HCT116 (cell line): Measurements from ENCODE around the gene GRB7. TPM values are rescaled to one million over a fixed set of nuclear protein-coding genes. Genes with fewer than 3 reads are reported as not detected.

Source experiments
- ATAC-seq: fragments of 200-7000 bp; cut with Tn5 transposase; 2 replicates; pipeline ENCODE4 v1.9.1; 2020; ENCODE audit warnings: mild to moderate bottlenecking, moderate library complexity
- BruUV-seq: library from RNA; stranded (reverse); fragments of 400-500 nt; replicated peaks from 2 replicates; lab custom pipeline; 2021; lab: Mats Ljungman, UMichigan
- CTCF ChIA-PET: fragments of 300-600 bp; sonication (Branson Sonifier 250); formaldehyde crosslinking; loops from one replicate; lab custom pipeline; 2021; ENCODE audit warnings: antibody characterized with exemption; lab: Charles Lee
- POLR2A ChIA-PET: fragments of 300-600, 350-600 bp; sonication (Branson Sonifier 250); formaldehyde crosslinking; loops from one replicate; lab custom pipeline; 2021; ENCODE audit warnings: antibody characterized with exemption; lab: Charles Lee
- RAD21 ChIA-PET, 2 experiments: fragments of 300-600 bp; sonication (Branson Sonifier 250); formaldehyde crosslinking; loops; one replicate each; lab custom pipeline; 2023; ENCODE audit warnings: low total read pairs in 2 of 2; ENCODE audit not compliant: uncharacterized antibody in 2 of 2, unreplicated experiment in 2 of 2, low non-redundant PET in 1 of 2; lab: Charles Lee
- DNase-seq: peaks from one replicate; pipeline ENCODE4 v3.0.0-alpha.2; 2010; ENCODE audit warnings: low read depth, low spot score
- H2AFZ ChIP-seq: fragments of 200-600 bp; shearing (Covaris generic), sonication (generic); 2 replicates; pipeline ENCODE4 v1.6.1; 2017; ENCODE audit warnings: low read depth, mixed run types, mixed read lengths, antibody characterized with exemption, low read length; ENCODE audit not compliant: poor library complexity, severe bottlenecking
- H3K27ac ChIP-seq: 2 replicates; pipeline ENCODE4 v1.5.1; 2012; ENCODE audit warnings: low read depth, low read length
- H3K27me3 ChIP-seq: fragments of 200-600 bp; sonication (generic); 2 replicates; pipeline ENCODE4 v1.6.1; 2016; ENCODE audit warnings: mixed run types, low read length, mixed read lengths; ENCODE audit not compliant: insufficient read depth
- H3K36me3 ChIP-seq, 2 experiments: fragments of 200-500 bp in 1 of 2; fragments of 200-600 bp in 1 of 2; sonication (Bioruptor generic) in 1 of 2; sonication (generic) in 1 of 2; 2 replicates each; pipeline versions ENCODE4 v1.5.1 to v1.6.1; 2014 to 2016; ENCODE audit warnings: low read length in 2 of 2, inconsistent platforms in 1 of 2, mixed read lengths in 1 of 2, mixed run types in 1 of 2; ENCODE audit not compliant: insufficient read depth in 2 of 2, control insufficient read depth in 1 of 2
- H3K4me1 ChIP-seq, 2 experiments: fragments of 200-600 bp in 1 of 2; sonication (generic) in 1 of 2; 2 replicates each; pipeline versions ENCODE4 v1.5.1 to v1.6.1; 2012 to 2017; ENCODE audit warnings: low read length in 2 of 2, inconsistent platforms in 1 of 2, mild to moderate bottlenecking in 1 of 2, mixed read lengths in 1 of 2, mixed run types in 1 of 2, moderate library complexity in 1 of 2; ENCODE audit not compliant: insufficient read depth in 2 of 2, control insufficient read depth in 1 of 2
- H3K4me2 ChIP-seq: fragments of 200-600 bp; sonication (generic); 2 replicates; pipeline ENCODE4 v1.6.1; 2017; ENCODE audit warnings: mixed run types, low read length, mixed read lengths
- H3K4me3 ChIP-seq, 2 experiments: fragments of 200-600 bp in 1 of 2; sonication (generic) in 1 of 2; replicated peaks in 1 of 2; 2 replicates each; pipeline ENCODE4 v1.5.1; 2011 to 2016; ENCODE audit warnings: low read length in 2 of 2, control low read depth in 1 of 2, low read depth in 1 of 2, mild to moderate bottlenecking in 1 of 2, mixed read lengths in 1 of 2, mixed run types in 1 of 2
- H3K79me2 ChIP-seq: fragments of 200-600 bp; sonication (generic); 2 replicates; pipeline ENCODE4 v1.6.1; 2017; ENCODE audit warnings: mild to moderate bottlenecking, mixed run types, low read length, moderate library complexity, mixed read lengths; ENCODE audit not compliant: insufficient read depth
- H3K9ac ChIP-seq: fragments of 200-600 bp; sonication (generic); 2 replicates; pipeline ENCODE4 v1.6.1; 2016; ENCODE audit warnings: low read length, mixed read lengths
- H3K9me2 ChIP-seq: fragments of 200-600 bp; sonication (generic), shearing (Covaris generic); 2 replicates; pipeline ENCODE4 v1.6.1; 2017; ENCODE audit warnings: mixed run types, mild to moderate bottlenecking, moderate library complexity; ENCODE audit not compliant: insufficient read depth
- H3K9me3 ChIP-seq, 2 experiments: fragments of 200-500 bp in 1 of 2; fragments of 200-600 bp in 1 of 2; sonication (Bioruptor generic) in 1 of 2; sonication (generic) in 1 of 2; 2 replicates each; pipeline ENCODE4 v1.6.1; 2014 to 2017; ENCODE audit warnings: low read length in 2 of 2, mixed read lengths in 2 of 2, inconsistent platforms in 1 of 2, low read depth in 1 of 2, mild to moderate bottlenecking in 1 of 2, mixed run types in 1 of 2, moderate library complexity in 1 of 2; ENCODE audit not compliant: control insufficient read depth in 1 of 2, insufficient read depth in 1 of 2
- H4K20me1 ChIP-seq: fragments of 200-600 bp; sonication (generic), shearing (Covaris generic); 2 replicates; pipeline ENCODE4 v1.6.1; 2017; ENCODE audit warnings: mixed run types, mild to moderate bottlenecking, moderate library complexity; ENCODE audit not compliant: insufficient read depth
- CBX3 ChIP-seq: IDR thresholded peaks from 2 replicates; pipeline ENCODE4 v1.6.1; 2012; ENCODE audit warnings: low read depth
- CTCF ChIP-seq, 3 experiments: fragments of 200-600 bp in 1 of 3; sonication (generic) in 1 of 3; IDR thresholded peaks in 2 of 3; conservative IDR thresholded peaks in 1 of 3; 2 replicates each; pipeline ENCODE4 v1.5.1; 2012 to 2017; ENCODE audit warnings: low read depth in 2 of 3, low read length in 2 of 3, antibody characterized with exemption in 1 of 3, borderline replicate concordance in 1 of 3, control low read depth in 1 of 3, mild to moderate bottlenecking in 1 of 3, mixed read lengths in 1 of 3, mixed run types in 1 of 3, moderate library complexity in 1 of 3; ENCODE audit not compliant: insufficient read depth in 1 of 3
- ELF1 ChIP-seq: IDR thresholded peaks from 2 replicates; pipeline ENCODE4 v1.6.1; 2012; ENCODE audit warnings: low read depth, borderline replicate concordance
- EZH2 ChIP-seq: fragments of 200-600 bp; sonication (generic); IDR thresholded peaks from 2 replicates; pipeline ENCODE4 v1.6.1; 2017; ENCODE audit warnings: antibody characterized with exemption, mixed run types
- FOSL1 ChIP-seq: IDR thresholded peaks from 2 replicates; pipeline ENCODE4 v1.6.1; 2012; ENCODE audit warnings: low read depth
- JUND ChIP-seq: IDR thresholded peaks from 2 replicates; pipeline ENCODE4 v1.6.1; 2012
- MAX ChIP-seq: IDR thresholded peaks from 2 replicates; pipeline ENCODE4 v1.6.1; 2012
- POLR2A ChIP-seq: IDR thresholded peaks from 2 replicates; pipeline ENCODE4 v1.7.0; 2011; ENCODE audit warnings: borderline replicate concordance; ENCODE audit not compliant: insufficient read depth, insufficient read length; ENCODE audit errors: extremely low read depth
- POLR2AphosphoS5 ChIP-seq: IDR thresholded peaks from 2 replicates; pipeline ENCODE4 v1.6.1; 2011; ENCODE audit warnings: mild to moderate bottlenecking, low read depth, low read length, moderate library complexity
- RAD21 ChIP-seq: IDR thresholded peaks from 2 replicates; pipeline ENCODE4 v1.6.1; 2012; ENCODE audit warnings: low read depth, mild to moderate bottlenecking
- REST ChIP-seq: IDR thresholded peaks from 2 replicates; pipeline ENCODE4 v1.6.1; 2012; ENCODE audit warnings: low read depth
- SP1 ChIP-seq: IDR thresholded peaks from 2 replicates; pipeline ENCODE4 v1.6.1; 2012; ENCODE audit warnings: low read depth
- SRF ChIP-seq: IDR thresholded peaks from 2 replicates; pipeline ENCODE4 v1.6.1; 2012; ENCODE audit warnings: low read depth
- YY1 ChIP-seq: IDR thresholded peaks from 2 replicates; pipeline ENCODE4 v1.6.1; 2011; ENCODE audit warnings: low read length, low read depth, moderate library complexity, mild to moderate bottlenecking; ENCODE audit not compliant: insufficient replicate concordance; ENCODE audit errors: extremely low read depth
- ZFX ChIP-seq: fragments of 450-650 bp; IDR thresholded peaks from 2 replicates; pipeline ENCODE4 v1.6.1; 2017
- intact Hi-C: fragments of 100-400 bp; cut with micrococcal nuclease; formaldehyde crosslinking; loops from 2 replicates; pipeline ENCODE4 v1.10.0; 2022
- total RNA-seq: library from RNA; stranded (reverse); gene quantifications from one replicate; pipeline ENCODE4 v1.2.1, GENCODE V29; 2021; ENCODE audit not compliant: unreplicated experiment

GRB7 gene
- total RNA-seq, 1 experiment from 2014 or later = 51.9 TPM

GRCh38 chr17:39704821-39705551 is 32.8 kb upstream of the GRB7 start (continued):
- TF ChIP-seq CTCF (IDR thresholded peaks at IDR 0.05 in 2 of 3, conservative IDR thresholded peaks at IDR 0.05 in 1 of 3; ENCODE audit: borderline replicate concordance in 1 of 3, insufficient read depth in 1 of 3, low read depth in 2 of 3, low read length in 2 of 3) = peak in 2 of 3 experiments; percentile 35 to 47; a peak in 4 of 6 replicates

GRCh38 chr17:39705786-39706348 is 31.9 kb upstream of the GRB7 start:
- Histone ChIP-seq H3K9me2 (no peaks in the 10 kb centered on the region), H3K36me3 (peaks cover 4 to 18% of the 10 kb centered on the region in 2 experiments; a peak in 2 of 4 replicates), H3K27ac (peak overlapping the region; percentile 61), H3K9me3 (no peaks in the 10 kb centered on the region), H4K20me1 (no peaks in the 10 kb centered on the region), H3K4me3 (peak overlapping the region in 1 of 2 experiments; percentile 42; a peak in 2 of 4 replicates), H3K4me2 (peak overlapping the region; percentile 82), H3K79me2 (peaks cover 55% of the 10 kb centered on the region), H3K27me3 (no peaks in the 10 kb centered on the region), H3K9ac (peak overlapping the region; percentile 53), H3K4me1 (peaks cover 37 to 52% of the 10 kb centered on the region in 2 experiments), H2AFZ (no peak overlapping the region)
- ChIA-PET CTCF (interaction anchor here (1.1 to 1.8 kb wide), 5 partner anchors 13 to 84 kb away, joined by 3 to 14 read pairs (median 5); partner anchors contain the start of gene MIEN1), RAD21 (interaction anchor here in 1 of 2 experiments (0.6 kb wide), 1 partner anchor 31 kb away, joined by 5 read pairs; no protein-coding TSS in a partner anchor), POLR2A (interaction anchor here (1.4 kb wide), 1 partner anchor 75 kb away, joined by 4 read pairs; no protein-coding TSS in a partner anchor)
- peak; percentile 60 for DNase-seq
- intact Hi-C loops = no loop called here
- ATAC-seq = peak; percentile 84
- no TSS peak for BruUV-seq
- TF ChIP-seq REST = no peak
- TF ChIP-seq CBX3 = no peak
- TF ChIP-seq FOSL1 = peak; percentile 69
- no peak for TF ChIP-seq POLR2A
- peak; percentile 93 for TF ChIP-seq SP1
- TF ChIP-seq SRF = no peak
- TF ChIP-seq ELF1 = no peak
- TF ChIP-seq EZH2 = no peak
- TF ChIP-seq MAX = peak; percentile 45; the same call in 1 of the 2 replicates
- TF ChIP-seq RAD21 = peak; percentile 18; the same call in 1 of the 2 replicates
- no peak for TF ChIP-seq ZFX
- peak; percentile 44 for TF ChIP-seq POLR2AphosphoS5
- TF ChIP-seq JUND = peak; percentile 83
- TF ChIP-seq YY1 = no peak
- no peak for TF ChIP-seq CTCF (IDR thresholded peaks at IDR 0.05 in 2 of 3, conservative IDR thresholded peaks at IDR 0.05 in 1 of 3; ENCODE audit: borderline replicate concordance in 1 of 3, insufficient read depth in 1 of 3, low read depth in 2 of 3, low read length in 2 of 3)
